Muscle layer of duodenum (tissue), 2 donors: ENCODE measurements around the gene CFAP119.

Experiments used
- H3K27ac ChIP-seq: one replicate; pipeline ENCODE4 v1.7.0; 2013; ENCODE audit warnings: mild to moderate bottlenecking, low read length
- H3K27me3 ChIP-seq: one replicate; pipeline ENCODE4 v1.7.0; 2013; ENCODE audit warnings: low read depth, mild to moderate bottlenecking, control low read depth, low read length
- H3K36me3 ChIP-seq, 2 donors: one replicate each; pipeline ENCODE4 v1.7.0; 2013; ENCODE audit warnings: low read length in 2 of 2, control low read depth in 1 of 2, mild to moderate bottlenecking in 1 of 2; ENCODE audit not compliant: insufficient read depth in 2 of 2, control insufficient read depth in 1 of 2
- H3K4me1 ChIP-seq, 2 donors: one replicate each; pipeline ENCODE4 v1.7.0; 2013; ENCODE audit warnings: low read length in 2 of 2, mild to moderate bottlenecking in 2 of 2, control low read depth in 1 of 2, moderate library complexity in 1 of 2; ENCODE audit not compliant: insufficient read depth in 2 of 2, control insufficient read depth in 1 of 2
- H3K4me3 ChIP-seq, 2 donors: one replicate each; pipeline ENCODE4 v1.7.0; 2013; ENCODE audit warnings: low read length in 2 of 2, low read depth in 1 of 2, mild to moderate bottlenecking in 1 of 2
- H3K9me3 ChIP-seq, 2 donors: one replicate each; pipeline ENCODE4 v1.7.0; 2013; ENCODE audit warnings: low read length in 2 of 2, control low read depth in 1 of 2, mild to moderate bottlenecking in 1 of 2; ENCODE audit not compliant: control insufficient read depth in 1 of 2
- donor health status: healthy.

Gene CFAP119

GRCh38 chr16:30757316-30757715 is 4.5 kb downstream of the CFAP119 start:
- no peak overlapping the region for H3K4me3 ChIP-seq
- H3K27ac ChIP-seq, result no peak overlapping the region
- no peaks in the 10 kb centered on the region for H3K27me3 ChIP-seq
- peaks cover 0 to 6% of the 10 kb centered on the region in 2 donors for H3K4me1 ChIP-seq
- H3K36me3 ChIP-seq, result peaks cover 28 to 42% of the 10 kb centered on the region in 2 donors
- H3K9me3 ChIP-seq, result no peaks in the 10 kb centered on the region

GRCh38 chr16:30756781-30757100 is 5.1 kb downstream of the CFAP119 start:
- Histone ChIP-seq H3K4me3 (no peak overlapping the region), H3K27me3 (no peaks in the 10 kb centered on the region), H3K9me3 (no peaks in the 10 kb centered on the region), H3K27ac (no peak overlapping the region), H3K36me3 (peaks cover 28 to 43% of the 10 kb centered on the region in 2 donors), H3K4me1 (peaks cover 0 to 6% of the 10 kb centered on the region in 2 donors)

GRCh38 chr16:30755955-30756780 is 5.7 kb downstream of the CFAP119 start:
- Histone ChIP-seq H3K9me3 (no peaks in the 10 kb centered on the region), H3K4me3 (no peak overlapping the region), H3K36me3 (peaks cover 32 to 48% of the 10 kb centered on the region in 2 donors)

DNA sequence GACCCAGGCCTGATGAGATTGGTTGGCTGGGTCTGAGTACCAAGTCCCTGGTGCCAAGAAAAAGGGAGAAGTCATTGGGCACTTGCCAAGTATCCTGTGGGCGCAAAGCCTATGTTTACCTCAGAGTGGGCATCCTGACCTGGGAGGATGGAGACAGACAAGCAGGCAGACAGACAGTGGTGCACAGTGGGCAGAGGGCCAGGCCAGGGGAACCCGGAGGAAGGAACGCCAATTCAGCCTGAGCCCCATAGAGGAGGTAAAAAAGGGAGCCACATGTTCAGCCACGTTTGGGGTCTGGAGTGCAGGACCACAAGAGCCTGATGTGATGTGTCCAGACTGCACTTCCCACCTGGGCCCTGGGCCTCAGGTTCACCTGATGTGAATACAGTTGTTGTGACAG is 8.3 kb downstream of the CFAP119 start:
- Histone ChIP-seq H3K27ac (no peak overlapping the region), H3K36me3 (peaks cover 32 to 56% of the 10 kb centered on the region in 2 donors)

More at GRCh38 chr16:30755955-30756780, 5.7 kb downstream of the CFAP119 start:
- peaks cover 0 to 4% of the 10 kb centered on the region in 2 donors for H3K4me1 ChIP-seq
- no peak overlapping the region for H3K27ac ChIP-seq
- H3K27me3 ChIP-seq, result no peaks in the 10 kb centered on the region

DNA sequence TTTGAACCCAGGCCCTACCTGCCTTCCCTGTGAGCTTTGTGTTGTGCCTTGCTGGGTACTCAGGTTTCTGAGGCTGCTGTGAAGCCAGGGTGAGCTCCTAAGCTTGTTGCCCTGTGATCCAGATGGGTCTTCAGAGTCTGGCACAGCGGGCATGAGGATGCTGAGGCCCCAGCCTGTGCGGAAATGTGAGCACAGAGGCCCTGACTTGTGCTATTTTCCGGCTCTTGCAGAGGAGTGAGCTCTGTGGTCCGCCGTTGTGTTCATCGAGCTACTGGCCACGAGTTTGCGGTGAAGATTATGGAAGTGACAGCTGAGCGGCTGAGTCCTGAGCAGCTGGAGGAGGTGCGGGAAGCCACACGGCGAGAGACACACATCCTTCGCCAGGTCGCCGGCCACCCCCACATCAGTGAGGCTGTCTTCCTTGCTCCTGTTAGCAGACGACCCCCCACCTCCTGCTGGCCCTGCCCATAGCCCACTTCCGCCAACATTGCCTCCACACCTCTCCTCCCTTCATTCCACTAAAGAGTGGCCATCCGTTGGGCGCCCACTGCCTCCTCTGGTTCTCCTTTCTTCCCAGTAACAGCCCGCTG is 10.9 kb downstream of the CFAP119 start:
- H3K36me3 ChIP-seq, result peaks cover 23 to 40% of the 10 kb centered on the region in 2 donors
- H3K4me3 ChIP-seq, result no peak overlapping the region
- H3K9me3 ChIP-seq, result no peaks in the 10 kb centered on the region
- H3K27ac ChIP-seq, result no peak overlapping the region
- no peaks in the 10 kb centered on the region for H3K27me3 ChIP-seq
- H3K4me1 ChIP-seq, result peaks cover 0 to 12% of the 10 kb centered on the region in 2 donors

More for the DNA sequence above, 8.3 kb downstream of the CFAP119 start:
- Histone ChIP-seq H3K4me3 (no peak overlapping the region), H3K9me3 (no peaks in the 10 kb centered on the region), H3K27me3 (no peaks in the 10 kb centered on the region), H3K4me1 (peaks cover 0 to 6% of the 10 kb centered on the region in 2 donors)

GRCh38 chr16:30750201-30750600 is 11.7 kb downstream of the CFAP119 start:
- Histone ChIP-seq H3K27ac (no peak overlapping the region), H3K9me3 (no peaks in the 10 kb centered on the region), H3K27me3 (no peaks in the 10 kb centered on the region), H3K4me1 (peaks cover 0 to 12% of the 10 kb centered on the region in 2 donors), H3K4me3 (no peak overlapping the region), H3K36me3 (peaks cover 23 to 33% of the 10 kb centered on the region in 2 donors)

DNA sequence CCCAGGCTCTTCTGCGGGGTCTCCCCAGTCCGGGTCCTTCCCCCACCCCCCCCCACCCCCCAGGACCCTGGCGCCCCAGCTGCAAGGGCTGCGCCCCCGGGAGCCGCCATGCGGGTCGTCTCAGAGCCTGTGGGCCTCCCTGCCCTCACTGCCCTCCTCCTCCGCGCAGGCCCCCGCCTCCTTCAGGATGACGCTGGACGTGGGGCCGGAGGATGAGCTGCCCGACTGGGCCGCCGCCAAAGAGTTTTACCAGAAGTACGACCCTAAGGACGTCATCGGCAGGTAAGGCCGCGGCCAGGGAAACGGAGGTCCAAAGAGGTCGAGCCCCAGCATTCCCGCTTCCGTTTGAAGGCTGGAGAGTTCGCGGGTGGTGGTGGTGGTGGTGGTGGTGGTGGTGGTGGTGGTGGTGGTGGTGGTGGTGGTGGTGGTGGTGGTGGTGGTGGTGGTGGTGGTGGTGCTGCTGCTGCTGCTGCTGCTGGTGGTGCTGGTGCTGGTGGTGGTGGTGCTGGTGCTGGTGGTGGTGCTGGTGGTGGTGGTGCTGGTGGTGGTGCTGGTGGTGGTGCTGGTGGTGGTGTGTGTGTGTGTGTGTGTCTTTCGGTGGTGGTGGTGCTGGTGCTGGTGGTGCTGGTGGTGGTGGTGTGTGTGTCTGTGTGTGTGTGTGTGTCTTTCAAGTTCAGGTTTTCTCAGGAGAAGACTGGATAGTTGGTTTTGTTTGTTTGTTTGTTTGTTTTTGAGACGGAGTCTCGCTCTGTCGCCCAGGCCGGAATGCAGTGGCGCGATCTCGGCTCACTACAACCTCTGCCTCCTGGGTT is 13.0 kb downstream of the CFAP119 start:
- H3K36me3 ChIP-seq, result peaks cover 15 to 26% of the 10 kb centered on the region in 2 donors

DNA sequence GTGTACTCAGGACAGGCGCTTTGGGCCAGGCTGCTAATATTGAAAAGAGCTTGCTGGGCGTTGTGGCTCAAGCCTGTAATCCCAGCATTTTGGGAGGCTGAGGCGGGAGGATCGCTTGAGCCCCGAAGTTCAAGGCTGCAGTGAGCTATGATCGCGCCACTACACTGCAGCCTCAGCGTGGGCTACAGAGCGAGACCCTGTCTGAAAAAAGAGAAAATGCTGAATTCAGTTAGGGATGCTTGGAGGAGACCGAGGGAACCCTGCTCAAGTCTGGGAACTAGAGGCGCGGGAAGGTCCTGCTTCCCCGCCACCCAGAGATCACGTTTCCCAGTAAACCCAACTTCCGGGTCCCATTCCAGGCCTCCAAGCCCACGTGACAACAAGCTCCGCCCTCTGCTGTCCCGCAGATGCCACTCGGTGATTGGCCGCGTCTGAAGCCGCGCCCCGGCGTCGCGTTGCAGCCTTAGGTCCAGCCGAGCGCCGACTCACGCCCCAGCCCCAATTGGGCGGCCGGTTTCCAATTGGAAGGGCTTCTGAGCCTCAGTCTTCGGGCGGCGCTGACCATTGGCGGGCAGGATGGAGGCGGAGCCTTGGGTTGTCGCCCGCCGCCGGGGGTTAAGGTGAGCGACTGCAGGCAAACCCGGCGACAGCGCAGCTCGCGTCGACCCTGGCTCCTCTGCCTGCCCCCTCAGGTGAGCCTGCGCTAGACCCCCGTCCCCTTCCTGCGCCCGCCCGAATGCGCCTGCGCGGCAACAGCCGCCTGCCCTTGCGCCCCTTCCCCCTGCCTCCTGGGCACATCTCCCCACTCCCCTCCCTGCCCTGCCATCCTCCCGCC is 13.8 kb downstream of the CFAP119 start, which contains the start of gene PHKG2:
TSS of gene PHKG2 (plus strand) at position 627 of the 835 bp plus-strand sequence. CDS start 396 bp downstream, outside the sequence.
- peak within 1 kb of the TSS; percentile 69 for H3K27ac ChIP-seq
- H3K9me3 ChIP-seq, result no peaks in the 10 kb centered on the region
- peak within 1 kb of the TSS; percentile 66 to 78 for H3K4me3 ChIP-seq
- peaks cover 7 to 18% of the 10 kb centered on the region in 2 donors for H3K36me3 ChIP-seq
- peaks cover 0 to 12% of the 10 kb centered on the region in 2 donors for H3K4me1 ChIP-seq
- H3K27me3 ChIP-seq, result no peaks in the 10 kb centered on the region

More for the DNA sequence above, 13.0 kb downstream of the CFAP119 start:
- no peaks in the 10 kb centered on the region for H3K27me3 ChIP-seq
- H3K9me3 ChIP-seq, result no peaks in the 10 kb centered on the region
- H3K4me3 ChIP-seq, result peak overlapping the region; percentile 43 to 66
- no peak overlapping the region for H3K27ac ChIP-seq
- peaks cover 0 to 12% of the 10 kb centered on the region in 2 donors for H3K4me1 ChIP-seq

DNA sequence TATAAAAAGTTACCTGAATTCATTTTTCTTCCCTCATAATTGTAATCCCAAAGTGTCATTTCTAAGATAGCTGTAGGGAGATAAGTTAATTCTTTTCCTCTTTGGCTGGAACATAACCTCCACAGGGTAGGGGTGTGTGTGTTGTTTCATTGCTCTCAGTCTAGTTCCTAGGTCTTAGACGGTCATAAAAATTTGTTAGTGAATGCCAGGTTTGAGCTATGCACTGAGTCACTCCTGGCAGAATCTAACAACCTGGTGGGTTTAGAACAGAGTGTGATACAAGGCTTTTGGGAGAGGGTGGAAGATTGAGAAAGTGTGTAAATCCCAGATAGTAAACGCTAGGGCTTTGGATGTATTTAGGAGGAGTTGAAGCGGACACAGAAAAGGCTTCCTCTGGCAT is 14.5 kb downstream of the CFAP119 start:
- Histone ChIP-seq H3K9me3 (no peaks in the 10 kb centered on the region), H3K27ac (peak overlapping the region; percentile 69), H3K4me3 (peak overlapping the region; percentile 66 to 78), H3K4me1 (peaks cover 0 to 12% of the 10 kb centered on the region in 2 donors), H3K27me3 (no peaks in the 10 kb centered on the region), H3K36me3 (peaks cover 5 to 14% of the 10 kb centered on the region in 2 donors)

GRCh38 chr16:30746638-30747175 is 15.2 kb downstream of the CFAP119 start:
- Histone ChIP-seq H3K27ac (no peak overlapping the region), H3K4me3 (no peak overlapping the region), H3K36me3 (peaks cover 11 to 13% of the 10 kb centered on the region in 2 donors), H3K9me3 (no peaks in the 10 kb centered on the region), H3K27me3 (no peaks in the 10 kb centered on the region), H3K4me1 (peaks cover 0 to 12% of the 10 kb centered on the region in 2 donors)
